Activated CD8-positive, alpha-beta memory T cell treated with anti-CD3 and anti-CD28 coated beads, Interleukin-2, amount 50 U/mL, for 1 hour (primary cell): ENCODE data around the gene DIDO1.
A peak's percentile ranks its signal among the peaks of the same experiment; 100 is the strongest.

Source experiments
- DNase-seq: peaks from one replicate; pipeline ENCODE4 v3.0.0-alpha.2; 2020; ENCODE audit errors: extremely low read depth

Gene DIDO1

DNA sequence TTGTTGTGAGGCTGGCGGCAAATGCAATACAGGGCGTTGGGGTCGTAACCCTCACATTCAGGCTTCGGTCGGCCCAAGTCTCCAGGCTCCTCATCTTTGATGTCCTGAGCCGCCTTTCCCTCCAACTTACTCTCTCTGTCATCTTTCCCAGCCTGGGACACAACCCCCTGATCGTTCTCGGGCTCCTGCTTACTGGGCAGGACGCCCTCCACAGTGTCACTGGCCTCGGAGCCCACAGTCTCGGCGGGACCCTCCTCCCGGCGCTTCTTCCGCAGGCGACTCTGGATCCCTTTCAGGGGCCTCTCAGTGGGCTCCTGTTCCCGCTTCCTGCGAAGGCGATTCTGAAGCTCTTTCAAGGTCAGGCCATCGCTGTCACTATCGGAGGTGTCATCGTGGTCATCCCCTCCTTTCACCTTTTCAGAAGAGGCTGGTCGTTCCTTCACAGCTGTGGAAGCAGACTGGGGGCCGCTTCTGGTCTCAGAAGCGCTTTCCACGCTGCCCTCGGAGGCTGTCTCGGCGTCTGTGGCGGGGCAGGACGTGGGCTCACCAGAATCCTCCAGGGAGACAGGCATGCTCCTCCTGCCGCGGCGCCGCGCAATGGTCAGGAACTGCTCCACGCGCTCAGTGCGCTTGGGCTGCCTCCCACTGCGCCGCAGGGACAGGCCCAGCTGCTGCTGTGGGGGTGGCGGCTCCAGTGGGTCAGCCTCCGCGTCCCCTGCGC, 15.4 kb downstream of the DIDO1 start:
- no peak for DNase-seq

DNA sequence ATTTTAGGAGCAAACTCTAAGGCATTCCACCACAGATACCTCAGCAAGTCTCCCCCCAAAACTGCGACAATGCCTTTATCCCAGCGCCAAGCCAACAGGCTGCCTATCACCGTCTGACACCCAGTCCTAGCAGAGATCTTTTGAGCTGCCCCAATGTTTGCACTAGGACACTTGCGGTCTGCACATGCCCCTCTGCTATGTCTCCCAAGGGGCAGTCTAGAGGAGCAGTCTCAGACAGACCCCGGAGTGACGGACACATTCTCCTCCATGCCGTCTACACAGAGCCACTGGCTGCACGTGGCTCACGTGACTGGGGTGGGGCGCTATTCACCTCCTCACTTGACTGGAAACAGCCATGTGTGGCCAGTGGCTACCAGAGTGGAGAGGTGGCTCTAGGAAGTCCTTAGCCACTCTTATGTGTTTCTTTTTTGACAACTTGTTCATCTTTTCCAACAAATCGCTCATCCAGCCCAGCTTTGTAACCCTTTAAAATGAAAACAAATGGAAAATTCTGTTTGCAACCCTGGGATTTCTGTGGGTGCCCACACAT, 16.0 kb downstream of the DIDO1 start:
- DNase-seq = no peak

DNA sequence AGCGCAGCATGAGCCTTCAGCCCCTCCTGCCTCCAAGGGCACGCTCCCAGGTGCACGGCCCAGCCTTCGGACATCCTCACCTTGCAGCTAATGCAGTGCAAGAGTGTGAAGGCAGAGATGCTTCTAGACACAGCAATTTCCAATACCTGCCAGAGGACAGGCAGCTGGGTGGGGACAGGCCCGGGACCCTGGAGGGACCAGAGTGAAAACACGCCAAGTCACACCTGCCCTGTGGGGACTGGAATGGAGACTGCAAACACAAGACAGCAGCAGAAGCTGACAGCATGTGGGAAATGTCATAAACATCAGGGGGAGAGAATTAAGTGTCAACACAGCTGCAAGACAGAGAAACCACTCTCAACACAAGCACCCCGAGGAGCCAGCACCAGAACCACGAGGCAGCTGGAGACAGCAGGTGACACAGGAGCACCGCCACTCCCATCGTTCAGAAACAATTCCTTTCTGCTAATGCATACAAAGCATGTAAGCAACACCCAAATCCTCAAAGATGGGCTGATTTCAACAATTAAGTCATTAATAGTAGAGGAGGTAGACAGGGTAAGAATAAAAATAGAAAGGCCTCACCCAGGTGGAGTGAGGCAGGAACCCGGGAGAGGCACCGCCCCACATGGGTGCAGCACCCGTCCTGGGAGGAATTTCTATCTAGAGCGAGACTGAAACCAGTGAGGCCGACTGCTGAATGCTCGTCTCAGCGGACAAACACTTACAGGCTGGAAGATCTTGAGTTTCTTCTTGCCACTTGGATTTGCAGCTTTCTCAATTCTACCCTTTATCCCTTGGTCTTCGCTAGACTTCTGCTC, 17.1 kb downstream of the DIDO1 start:
- DNase-seq = no peak

DNA sequence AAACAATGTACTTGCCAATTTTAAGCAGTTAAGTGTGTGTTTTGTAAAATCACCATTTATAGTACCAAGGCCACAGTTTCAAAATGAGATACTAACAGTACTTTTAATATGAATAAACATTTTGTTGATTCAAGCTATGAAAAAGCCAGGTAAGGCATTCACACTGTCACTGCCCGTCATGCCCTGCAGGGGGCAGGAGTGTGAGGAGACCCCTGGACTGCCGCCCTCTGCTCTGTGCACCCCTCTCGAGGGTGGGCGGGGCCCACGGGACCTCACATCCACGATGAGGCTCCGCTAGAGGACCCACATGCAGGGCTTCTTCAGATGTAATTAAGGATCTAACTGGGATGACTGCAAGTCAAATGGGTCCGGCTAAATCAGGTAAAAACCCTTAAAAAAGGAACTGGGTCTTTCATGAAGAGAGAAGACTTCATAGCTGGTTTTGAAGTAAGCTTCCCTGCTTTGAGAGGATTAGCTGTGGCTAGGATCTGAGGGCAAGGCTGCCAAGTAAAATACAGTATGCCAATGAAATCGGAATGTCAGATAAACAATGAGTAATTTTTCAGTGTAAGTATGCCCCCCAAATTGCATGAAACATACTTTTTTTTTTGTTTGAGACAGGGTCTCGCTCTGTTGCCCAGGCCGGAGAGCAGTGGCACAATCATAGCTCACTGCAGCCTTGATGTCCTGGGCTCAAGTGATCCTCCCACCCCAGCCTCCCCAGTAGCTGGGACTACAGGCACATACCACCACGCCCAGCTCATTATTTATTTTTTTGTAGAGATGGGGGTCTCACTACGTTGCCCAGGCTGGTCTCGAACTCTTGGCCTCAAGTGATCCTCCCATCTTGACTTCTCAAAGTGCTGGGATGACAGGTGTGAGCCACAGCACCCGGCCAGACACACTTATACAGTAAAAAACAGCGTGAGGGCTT, 18.7 kb downstream of the DIDO1 start:
- DNase-seq = no peak

DNA sequence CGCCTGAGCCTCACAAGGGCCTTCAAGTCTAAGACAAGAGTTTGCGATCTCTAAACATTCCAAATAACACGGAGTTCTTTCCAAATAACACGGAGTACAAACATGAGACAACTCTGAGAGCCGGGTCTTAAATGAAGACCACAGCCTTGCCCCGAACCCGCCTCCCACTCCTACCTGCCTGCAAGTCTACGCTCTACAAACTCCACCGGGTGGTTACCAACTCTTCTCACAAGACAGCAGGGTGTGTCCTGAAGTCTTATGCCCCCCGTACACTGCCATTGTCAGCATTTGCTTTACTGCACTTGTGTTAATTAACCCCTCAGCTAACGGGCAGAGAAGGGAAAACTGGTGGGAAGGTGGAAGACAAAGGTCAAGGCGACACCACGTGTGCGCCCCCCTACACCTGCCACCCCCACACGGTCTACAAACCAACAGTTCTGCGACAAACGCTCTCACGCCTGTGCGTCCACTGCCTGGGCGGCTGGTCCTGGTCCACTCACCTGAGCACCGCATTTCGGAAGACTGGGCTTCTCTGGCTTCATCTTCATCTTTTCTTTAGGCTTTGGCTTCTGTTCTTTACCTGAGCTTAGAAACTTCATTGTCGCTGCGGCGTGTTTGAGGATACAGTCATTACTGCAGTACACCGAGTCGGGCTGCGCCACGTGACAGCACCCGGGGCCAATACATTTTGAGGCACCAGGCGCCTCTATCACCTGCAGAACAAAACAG, 19.5 kb downstream of the DIDO1 start:
- no peak for DNase-seq

DNA sequence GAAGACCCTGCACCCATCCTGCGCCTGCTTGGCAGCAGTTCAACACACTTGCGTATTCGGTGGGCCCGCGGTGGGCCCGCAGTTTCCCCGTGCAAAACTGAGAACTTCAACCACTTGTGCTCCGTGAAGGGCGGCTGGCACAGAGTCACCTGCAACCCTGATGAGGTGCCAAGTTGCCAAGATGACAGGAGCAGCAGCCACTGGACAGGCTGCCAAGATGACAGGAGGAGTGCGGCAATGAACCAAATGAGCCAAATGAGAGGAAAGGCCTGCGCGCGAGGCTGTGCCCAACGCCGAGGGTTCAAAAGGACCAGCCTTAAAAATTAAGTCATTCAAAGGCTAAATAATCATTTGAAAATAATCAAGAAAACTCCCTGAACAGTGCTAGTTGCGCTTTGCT, 20.1 kb downstream of the DIDO1 start:
- DNase-seq = no peak

DNA sequence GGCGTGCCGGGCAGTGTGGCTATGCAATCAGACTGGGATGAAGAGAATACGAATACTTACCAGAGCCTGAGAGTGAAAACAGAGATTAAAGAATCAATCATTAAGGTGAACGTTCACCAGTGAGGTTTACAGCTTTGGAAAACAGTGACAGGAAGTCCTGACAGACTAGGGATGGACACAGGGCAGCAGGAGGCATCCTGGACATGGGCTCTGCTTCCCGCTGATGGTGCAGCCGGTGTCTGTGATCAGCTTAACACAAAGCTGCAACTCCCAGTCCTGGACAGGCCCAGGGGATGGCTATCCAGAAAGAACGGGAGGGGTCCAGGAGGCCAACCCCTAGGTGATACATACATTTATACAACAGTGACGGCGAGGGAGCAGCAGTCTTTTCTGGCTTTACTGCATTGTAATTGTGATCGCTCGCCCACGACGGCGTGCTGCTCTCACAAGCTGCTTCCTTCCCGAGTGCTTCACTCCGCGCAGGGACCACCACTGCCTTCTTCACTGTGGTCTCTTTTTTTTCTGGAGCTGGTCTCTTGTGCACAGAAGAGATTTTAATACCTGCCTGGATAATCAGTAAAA, 20.7 kb downstream of the DIDO1 start:
- DNase-seq = no peak

DNA sequence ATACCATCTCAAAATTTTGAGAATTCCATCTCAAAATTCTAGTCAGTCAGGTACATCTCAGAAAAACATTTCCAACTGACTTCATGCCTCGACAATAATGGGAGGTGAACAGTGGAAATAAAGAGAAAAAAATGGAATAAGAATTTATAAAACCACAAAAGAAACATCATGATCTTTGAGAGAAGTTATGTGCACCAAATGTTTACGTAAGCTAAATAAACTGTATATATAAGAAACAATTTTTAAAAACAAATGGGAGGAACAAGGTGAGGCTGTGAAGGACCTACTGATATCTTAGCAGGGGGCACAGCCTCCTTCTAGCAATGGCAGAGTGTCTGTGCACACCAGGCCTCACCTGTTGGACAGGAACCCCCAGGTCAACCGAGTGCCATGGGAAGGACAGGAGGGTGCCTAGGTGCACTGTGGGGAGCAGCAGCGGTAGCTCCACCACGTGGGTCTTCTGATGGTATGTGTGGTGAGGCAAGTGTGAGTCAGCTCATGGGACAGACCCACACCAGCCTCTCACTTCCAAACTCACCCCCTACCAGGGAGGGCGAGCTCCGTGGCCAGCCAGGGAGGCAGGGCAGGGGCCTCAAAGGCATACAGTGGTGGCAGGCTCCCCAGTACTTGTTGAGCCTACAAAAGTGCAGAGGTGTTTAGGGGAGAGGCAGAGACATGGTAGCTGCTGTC, 23.2 kb downstream of the DIDO1 start:
- no peak for DNase-seq

DNA sequence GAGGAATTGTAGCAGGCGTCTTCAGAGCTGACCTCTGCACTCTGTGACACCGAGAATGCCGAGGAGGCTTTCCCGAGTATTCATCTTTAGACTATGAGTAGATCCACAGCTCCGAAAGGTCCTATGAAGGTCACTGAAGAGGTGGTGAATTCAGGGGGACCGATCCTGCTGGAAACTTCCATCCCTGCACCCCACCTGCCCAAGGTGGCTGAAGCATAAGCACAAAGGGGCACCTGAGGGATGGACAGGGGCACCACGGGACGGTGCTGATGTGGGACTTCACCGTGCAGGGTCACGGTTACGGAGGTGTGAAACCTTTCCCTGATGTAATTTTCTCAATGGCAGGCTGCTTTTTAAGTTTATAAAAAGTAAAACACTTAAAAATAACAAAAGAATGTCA, 24.4 kb downstream of the DIDO1 start:
- no peak for DNase-seq

DNA sequence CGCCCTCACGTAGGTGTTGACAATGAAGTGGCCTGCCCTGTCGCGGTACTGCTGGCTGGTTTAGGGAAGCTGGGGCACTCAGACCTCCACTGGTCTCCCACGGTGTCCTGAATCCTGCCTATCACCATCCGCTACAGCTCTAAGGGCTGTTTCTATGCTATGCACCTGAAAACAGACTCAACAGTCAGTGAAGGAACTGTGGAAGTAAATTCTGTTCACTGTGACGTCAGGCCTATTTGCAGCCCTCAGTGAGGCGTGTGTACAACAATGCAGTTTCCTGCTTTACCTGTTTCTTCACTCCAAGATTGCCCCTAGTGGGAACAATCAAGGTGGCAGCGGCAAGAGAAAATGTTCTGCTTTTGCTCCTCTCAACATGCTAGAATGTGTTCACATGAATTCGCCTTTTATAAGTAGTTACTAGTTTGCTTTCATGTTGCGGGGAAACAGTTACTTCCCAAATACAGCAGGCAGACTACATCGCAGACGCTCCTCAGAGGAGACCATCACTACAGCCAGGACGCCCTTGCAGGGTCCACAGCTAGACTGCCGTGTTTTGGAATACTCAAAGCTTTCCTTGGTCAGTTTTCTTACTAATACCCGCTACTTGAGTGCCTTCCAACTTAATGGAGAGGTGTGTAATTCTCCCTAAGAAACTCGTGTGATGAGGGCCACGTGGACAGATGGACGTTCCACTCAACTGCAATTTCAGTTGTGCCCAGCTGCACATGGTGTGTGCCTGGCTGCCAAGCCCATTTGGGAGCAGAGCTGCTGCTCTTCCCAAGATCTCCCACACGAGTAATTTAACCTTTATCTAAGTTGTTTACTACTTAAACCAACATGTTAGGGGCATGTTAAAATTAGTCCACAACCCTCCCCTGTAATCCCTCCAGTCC, 25.4 kb downstream of the DIDO1 start:
- peak; percentile 13 for DNase-seq

DNA sequence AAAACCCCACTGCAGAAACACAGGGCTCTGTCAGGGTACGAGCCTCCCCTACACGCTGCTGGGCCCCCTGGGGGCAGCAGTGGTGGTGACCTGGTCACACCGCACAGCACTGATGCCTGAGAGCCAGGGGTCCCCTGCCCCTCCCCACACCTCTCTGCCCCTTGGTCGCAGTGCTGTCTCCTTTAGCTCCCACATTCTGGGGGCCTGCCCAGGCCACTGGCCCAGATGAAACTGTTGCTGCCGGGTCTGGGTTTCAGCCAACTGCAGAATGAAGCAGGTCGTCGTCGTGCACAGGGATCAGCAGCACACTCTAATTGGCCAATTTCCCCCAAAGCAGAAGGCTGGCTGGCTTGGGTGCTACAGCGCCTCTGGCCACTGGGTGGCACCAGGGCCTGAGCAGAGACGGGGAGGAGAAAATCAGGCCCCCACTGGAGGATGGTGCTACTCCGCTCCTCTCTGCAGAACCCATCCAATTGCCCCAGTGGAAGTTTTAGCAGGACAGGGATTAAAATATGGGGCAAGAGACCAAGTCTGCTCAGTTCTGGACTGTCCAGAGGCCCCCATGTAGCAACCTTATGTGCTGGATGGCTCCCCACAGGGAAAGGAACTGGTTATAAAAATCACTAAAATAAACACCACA, 26.1 kb downstream of the DIDO1 start:
- DNase-seq = peak; percentile 47

DNA sequence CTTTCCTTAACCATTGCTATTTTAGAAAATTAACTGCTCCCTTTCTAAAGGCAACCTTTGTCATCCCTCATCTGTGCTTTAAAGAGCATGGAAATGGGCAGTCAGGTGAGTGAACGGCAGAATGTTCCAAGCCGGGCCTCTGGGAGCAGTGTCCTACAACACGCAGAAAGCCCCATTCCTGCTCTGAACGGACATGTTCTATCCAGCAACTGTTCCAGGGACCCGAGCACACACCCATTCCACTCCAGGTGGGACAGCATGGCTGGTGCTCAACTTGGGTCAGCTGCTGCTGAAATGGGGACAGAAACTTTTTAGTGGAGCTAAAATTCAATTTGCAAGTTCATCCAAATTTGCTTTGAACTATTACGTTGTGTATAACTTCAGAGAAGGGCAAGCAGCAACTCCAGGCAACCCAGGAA, 26.7 kb downstream of the DIDO1 start:
- DNase-seq = no peak

DNA sequence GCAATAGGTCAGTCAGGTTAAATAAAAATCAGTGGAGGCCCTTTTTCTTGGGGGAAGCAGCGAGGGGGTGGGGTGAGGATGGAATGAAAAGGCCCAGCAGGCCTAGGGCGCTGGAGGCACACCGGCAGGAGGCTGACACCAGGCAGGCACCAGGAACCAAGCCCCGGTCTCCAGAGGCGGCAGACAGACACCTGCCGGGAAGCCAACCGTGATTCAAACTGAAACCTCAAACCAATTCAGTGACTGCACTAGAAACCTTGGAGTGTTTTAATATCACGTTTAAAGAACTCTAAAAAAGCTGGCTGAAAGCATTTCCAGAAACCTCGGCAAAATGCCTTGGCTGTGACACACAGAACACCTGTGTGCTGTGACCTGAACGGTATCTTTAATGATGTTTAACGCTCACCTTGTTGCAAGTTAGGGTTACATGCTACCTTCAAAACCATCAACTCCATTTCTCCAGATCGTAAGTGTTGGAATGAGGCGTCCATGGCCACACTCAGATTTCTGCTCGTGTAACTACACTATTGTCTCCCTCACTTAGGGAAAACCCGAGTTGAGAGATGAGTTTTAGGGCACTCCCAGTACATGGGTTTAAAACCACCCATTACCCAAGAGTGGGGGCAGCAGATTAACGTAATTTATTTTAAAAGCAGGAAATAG, 27.2 kb downstream of the DIDO1 start:
- DNase-seq = no peak

DNA sequence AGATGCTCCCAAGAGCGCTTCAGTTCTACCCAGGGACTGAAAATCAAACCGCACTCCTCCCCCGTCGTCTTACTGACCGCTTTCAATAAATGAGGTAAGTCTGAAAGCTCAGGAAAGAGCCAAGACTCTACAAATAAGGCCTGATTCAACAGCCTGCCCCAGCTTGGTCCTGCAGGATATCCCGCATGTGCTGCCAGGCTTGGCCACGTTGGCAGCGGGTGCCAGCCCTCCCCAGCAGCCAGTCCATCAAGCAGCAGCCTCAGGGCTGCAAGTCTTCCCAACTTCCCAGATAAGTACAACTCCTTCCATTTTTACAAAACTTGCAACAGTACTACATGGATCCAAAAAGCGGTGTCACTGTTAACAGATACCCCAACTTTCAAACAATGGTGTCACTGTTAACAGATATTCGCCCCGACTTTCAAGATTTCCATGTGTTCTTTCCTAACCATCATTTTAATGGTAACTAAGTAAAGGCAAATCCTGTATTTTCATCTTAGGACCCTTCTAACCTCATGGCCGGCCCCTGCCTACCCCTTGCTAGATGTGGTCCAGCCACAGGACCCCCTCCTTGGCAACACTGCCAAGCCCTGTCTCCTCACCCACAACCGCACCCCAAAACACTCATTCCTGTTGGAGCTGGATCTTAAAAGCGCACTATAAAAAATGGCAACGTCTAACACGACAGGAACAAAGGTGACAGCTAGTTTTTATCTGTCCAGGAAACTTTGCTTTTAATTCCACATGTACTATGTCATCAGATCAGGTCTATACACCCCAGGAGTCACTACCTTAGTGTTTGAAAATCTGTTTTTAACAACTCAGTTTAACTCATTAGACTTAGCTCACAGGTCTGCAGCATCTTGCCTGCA, 28.0 kb downstream of the DIDO1 start:
- DNase-seq = no peak

DNA sequence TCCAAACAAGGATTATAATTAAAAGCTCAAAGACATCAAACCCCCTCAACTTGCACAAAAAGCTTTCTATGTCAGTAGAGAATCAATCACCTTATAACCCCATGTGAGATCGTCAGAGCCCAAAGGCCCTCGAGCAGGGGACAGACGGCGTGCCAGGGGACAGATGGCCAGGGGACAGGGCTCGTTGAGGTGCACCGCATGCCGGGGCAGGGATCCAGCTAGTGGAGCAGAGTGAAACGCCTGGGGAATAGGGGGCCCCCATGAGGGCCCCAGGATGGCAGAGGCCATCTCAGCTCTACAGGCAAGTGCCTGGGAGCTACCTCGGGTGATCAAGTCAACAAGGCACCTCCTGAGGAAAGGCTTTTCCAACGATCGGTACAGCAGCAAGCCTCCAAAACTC, 28.6 kb downstream of the DIDO1 start:
- no peak for DNase-seq

DNA sequence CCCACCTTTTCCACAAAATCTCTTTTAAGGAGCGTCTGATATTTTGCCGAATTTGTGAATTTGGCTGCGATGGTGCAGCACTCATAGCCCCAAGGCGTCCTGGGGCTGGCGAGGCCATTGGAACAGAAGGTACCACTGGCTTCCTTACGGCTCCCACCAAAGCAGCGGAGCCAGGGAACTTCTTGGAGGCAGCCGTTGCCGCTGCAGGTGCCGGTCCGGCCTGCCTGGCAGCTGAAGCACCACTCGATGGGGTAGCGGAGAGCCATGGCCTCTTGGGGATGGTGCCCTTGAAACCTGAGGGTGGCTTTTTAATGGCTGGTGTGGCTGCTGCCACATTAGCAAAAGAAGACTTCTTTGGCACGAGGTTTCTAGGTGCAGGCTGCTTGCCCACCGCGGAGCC, 29.8 kb downstream of the DIDO1 start:
- no peak for DNase-seq

DNA sequence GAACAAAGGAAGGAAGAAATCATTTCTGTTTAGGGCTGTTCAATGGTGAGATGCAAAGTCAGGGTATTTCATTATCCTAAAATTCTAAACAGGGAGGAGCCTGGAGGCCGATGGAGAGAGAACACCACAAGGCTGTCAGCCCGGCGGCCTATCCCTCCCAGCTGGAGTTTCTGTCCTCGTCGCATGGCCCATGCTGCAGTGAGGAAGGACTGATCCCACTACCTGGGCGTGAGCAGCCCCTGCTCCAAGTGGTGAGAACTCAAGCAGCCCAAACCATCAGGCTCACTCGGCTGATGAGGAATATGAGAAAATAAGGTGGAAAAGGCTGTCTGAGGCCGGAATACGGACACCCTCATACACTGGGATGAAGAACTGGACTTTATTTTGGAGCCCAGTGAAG, 30.8 kb downstream of the DIDO1 start:
- DNase-seq = no peak
